Stomach (tissue), 9 donors: ENCODE results near the gene TRHDE. TPM values are rescaled to one million over a fixed set of nuclear protein-coding genes. Genes with fewer than 3 reads are reported as not detected.

ENCODE experiments used
- DNase-seq, 2 donors: peaks; one replicate each; pipeline versions ENCODE4 v3.0.0 to v3.0.0-alpha.2; 2013 to 2019
- H3K27ac ChIP-seq, 5 donors: fragments of 200-600 bp in 4 of 5; sonication (generic) in 4 of 5; one replicate each; pipeline ENCODE4 v1.5.1; 2013 to 2019; ENCODE audit warnings: mild to moderate bottlenecking in 1 of 5, moderate library complexity in 1 of 5
- H3K27me3 ChIP-seq, 3 donors: fragments of 200-600 bp; sonication (generic); one replicate each; pipeline ENCODE4 v1.5.1; 2017 to 2019; ENCODE audit warnings: mixed run types in 1 of 3
- H3K36me3 ChIP-seq, 4 donors: fragments of 200-600 bp; sonication (generic); 1 replicate in 3 of 4; 2 replicates in 1 of 4; pipeline ENCODE4 v1.5.1; 2016 to 2019
- H3K4me1 ChIP-seq, 4 donors: fragments of 200-600 bp; sonication (generic); one replicate each; pipeline ENCODE4 v1.5.1; 2016 to 2019
- H3K4me3 ChIP-seq, 4 donors: fragments of 200-600 bp; sonication (generic) in 3 of 4; one replicate each; pipeline ENCODE4 v1.5.1; 2016 to 2019; ENCODE audit warnings: mild to moderate bottlenecking in 1 of 4
- H3K9me3 ChIP-seq, 4 donors: fragments of 200-600 bp; sonication (generic); one replicate each; pipeline ENCODE4 v1.5.1; 2016 to 2019
- EP300 ChIP-seq: sonication (generic); formaldehyde crosslinking; IDR thresholded peaks from one replicate; pipeline ENCODE4 v1.6.1; 2017; ENCODE audit warnings: antibody characterized with exemption
- POLR2A ChIP-seq, 4 donors: fragments of 450-650 bp; IDR thresholded peaks; one replicate each; pipeline ENCODE4 v1.6.1; 2016; ENCODE audit warnings: antibody characterized with exemption in 4 of 4, control low read depth in 2 of 4, mild to moderate bottlenecking in 1 of 4, moderate library complexity in 1 of 4
- POLR2AphosphoS5 ChIP-seq, 3 donors: sonication (generic); formaldehyde crosslinking; IDR thresholded peaks; one replicate each; pipeline ENCODE4 v1.6.1; 2016; ENCODE audit warnings: antibody characterized with exemption in 3 of 3
- WGBS, 5 donors: extraction: QIAGEN DNeasy Blood & Tissue Kit in 3 of 5; methylation state at CpG; one replicate each; pipeline versions ENCODE4 v1.1.5 to v1.1.7; 2013 to 2018; 5-methylcytosine and 5-hydroxymethylcytosine counted together
- intact Hi-C: fragments of 100-400 bp; cut with DNase I; formaldehyde crosslinking; loops from one replicate; pipeline ENCODE4 v1.15.1; 2023; ENCODE audit warnings: low total_unique reads
- polyA plus RNA-seq, 3 donors: library from polyadenylated mRNA; stranded (reverse); fragments of 200-250 nt; gene quantifications; one replicate each; pipeline ENCODE4 v1.2.3, GENCODE V29; 2013
- total RNA-seq, 5 donors: library from RNA; depleted of rRNA; stranded (reverse); fragments of >200 nt; gene quantifications; one replicate each; pipeline versions ENCODE4 v1.1.0 to v1.2.3, GENCODE V29; 2014 to 2016
- TF ChIP-seq, protein P1 (sequence below), 7 experiments: fragments of 450-650 bp in 4 of 7; fragments of 200-600 bp in 3 of 7; sonication (generic) in 3 of 7; IDR thresholded peaks; one replicate each; pipeline ENCODE4 v1.5.1; 2016 to 2019; ENCODE audit warnings: antibody characterized with exemption in 7 of 7, control low read depth in 2 of 7, mild to moderate bottlenecking in 1 of 7
- donor health status: healthy with polysubstance abuse.
- donor health status: Bipolar disorder and iron deficiency.
- donor health status: healthy.

TRHDE gene
- total and polyA plus RNA-seq, 8 donors = 0.13 to 75.3 (median 3.2) TPM

DNA sequence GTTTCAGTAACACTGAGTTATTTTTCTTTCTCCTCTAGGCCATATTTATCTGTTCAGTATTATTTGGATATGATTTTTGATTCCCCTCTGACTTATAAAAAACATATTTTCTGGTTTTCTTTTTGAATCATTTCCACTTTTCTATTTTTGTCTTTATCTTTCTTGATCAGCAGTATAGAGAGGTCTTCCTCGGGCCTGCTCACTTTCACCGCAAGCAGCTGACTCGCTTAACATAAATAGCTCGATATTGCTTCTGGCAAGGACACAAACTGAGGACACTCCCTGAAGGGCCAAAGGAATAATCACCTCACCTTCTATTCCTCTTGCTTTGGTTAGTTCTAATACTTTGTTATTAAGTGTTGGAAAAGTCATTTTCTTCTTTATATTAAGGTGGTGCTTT lies 25.8 kb upstream of the TRHDE start:
- intact Hi-C loops = no loop called here
- Histone ChIP-seq H3K9me3 (peaks cover 0 to 11% (median 3%) of the 10 kb centered on the region in 4 donors), H3K4me3 (no peak overlapping the region), H3K4me1 (no peaks in the 10 kb centered on the region), H3K27ac (no peak overlapping the region), H3K27me3 (no peaks in the 10 kb centered on the region), H3K36me3 (no peaks in the 10 kb centered on the region)
- 71 to 80% (median 79%) methylated on average over 4 of the region's 4 CpGs for WGBS, 5 donors
- no peak for DNase-seq
- TF ChIP-seq, protein P1, sequence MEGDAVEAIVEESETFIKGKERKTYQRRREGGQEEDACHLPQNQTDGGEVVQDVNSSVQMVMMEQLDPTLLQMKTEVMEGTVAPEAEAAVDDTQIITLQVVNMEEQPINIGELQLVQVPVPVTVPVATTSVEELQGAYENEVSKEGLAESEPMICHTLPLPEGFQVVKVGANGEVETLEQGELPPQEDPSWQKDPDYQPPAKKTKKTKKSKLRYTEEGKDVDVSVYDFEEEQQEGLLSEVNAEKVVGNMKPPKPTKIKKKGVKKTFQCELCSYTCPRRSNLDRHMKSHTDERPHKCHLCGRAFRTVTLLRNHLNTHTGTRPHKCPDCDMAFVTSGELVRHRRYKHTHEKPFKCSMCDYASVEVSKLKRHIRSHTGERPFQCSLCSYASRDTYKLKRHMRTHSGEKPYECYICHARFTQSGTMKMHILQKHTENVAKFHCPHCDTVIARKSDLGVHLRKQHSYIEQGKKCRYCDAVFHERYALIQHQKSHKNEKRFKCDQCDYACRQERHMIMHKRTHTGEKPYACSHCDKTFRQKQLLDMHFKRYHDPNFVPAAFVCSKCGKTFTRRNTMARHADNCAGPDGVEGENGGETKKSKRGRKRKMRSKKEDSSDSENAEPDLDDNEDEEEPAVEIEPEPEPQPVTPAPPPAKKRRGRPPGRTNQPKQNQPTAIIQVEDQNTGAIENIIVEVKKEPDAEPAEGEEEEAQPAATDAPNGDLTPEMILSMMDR (IDR thresholded peaks at IDR 0.05) = no peak
- TF ChIP-seq POLR2AphosphoS5 (IDR thresholded peaks at IDR 0.05) (no peak), POLR2A (IDR thresholded peaks at IDR 0.05) (no peak), EP300 (no peak)

DNA sequence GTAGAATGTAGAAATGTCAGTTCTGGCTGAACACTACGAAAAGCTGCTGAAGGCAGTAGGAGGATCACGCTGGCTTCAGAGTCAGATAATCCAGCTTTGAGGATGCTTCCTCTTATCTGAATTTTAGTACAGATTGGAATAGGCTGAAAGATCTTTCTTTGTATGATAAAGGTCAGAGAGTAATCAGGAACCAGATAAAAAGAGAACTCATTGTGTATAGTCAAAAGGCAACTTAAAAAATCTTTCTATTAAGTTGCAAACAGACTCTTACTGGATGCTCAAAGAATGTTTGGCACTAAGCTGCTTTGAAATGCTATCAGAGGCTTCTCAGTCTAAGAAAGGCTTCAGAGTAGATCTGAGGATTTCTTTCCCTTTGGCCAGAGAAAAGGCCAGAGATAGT lies 21.8 kb upstream of the TRHDE start:
- TF ChIP-seq EP300 = no peak
- TF ChIP-seq, protein P1 (IDR thresholded peaks at IDR 0.05) = no peak
- H3K4me1 ChIP-seq = no peaks in the 10 kb centered on the region
- no peaks in the 10 kb centered on the region for H3K36me3 ChIP-seq
- intact Hi-C loops = no loop called here
- 80 to 82% (median 81%) methylated on average over 2 of the region's 2 CpGs for WGBS, 5 donors
- peaks cover 0 to 11% (median 3%) of the 10 kb centered on the region in 4 donors for H3K9me3 ChIP-seq
- DNase-seq = no peak
- no peak overlapping the region for H3K4me3 ChIP-seq
- no peak overlapping the region for H3K27ac ChIP-seq
- no peaks in the 10 kb centered on the region for H3K27me3 ChIP-seq

DNA sequence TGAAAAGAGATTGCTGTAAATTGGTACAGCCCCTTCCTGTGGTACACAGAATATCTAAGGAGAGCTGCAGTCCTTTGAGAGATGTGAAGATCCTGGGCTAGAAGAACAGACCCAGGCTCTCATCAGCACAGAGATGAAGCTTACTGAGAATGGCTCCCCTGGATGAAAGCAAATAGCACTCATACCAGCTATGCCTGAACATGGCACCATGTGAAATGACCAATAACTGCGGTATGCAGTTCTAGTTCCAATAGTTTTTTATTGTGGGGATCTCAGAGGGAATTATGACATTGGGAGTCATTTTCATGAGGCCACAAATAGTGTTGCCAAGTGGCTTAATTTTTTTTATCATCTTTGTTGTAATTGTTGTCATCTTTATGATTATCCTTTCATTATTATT lies 15.4 kb upstream of the TRHDE start:
- intact Hi-C loops = no loop called here
- 85 to 100% (median 94%) methylated on average over 1 of the region's 1 CpG for WGBS, 5 donors

DNA sequence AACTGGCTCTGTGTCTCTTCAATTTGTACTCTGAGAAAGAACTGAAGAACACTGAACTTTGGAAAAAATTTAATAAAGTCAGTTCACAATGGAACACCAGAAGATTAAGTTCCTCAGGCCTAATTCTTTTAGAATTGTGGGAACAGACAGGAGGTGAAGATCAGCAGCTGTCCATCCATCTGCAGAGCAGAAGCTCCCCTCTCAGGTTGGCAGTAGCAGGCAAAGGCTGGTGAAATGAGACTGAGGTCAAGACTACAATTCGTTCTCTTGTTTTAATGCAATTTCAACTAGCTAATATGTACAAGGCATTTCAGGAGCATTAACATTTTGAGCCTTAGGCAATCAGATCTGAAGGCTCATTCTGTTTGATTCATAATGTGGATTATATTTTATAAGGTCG lies 10.3 kb upstream of the TRHDE start:
- 59 to 74% (median 73%) methylated on average over 2 of the region's 2 CpGs for WGBS, 5 donors
- no peaks in the 10 kb centered on the region for H3K9me3 ChIP-seq

More for the DNA sequence above, 15.4 kb upstream of the TRHDE start:
- no peak for DNase-seq
- no peak for TF ChIP-seq EP300
- H3K9me3 ChIP-seq = no peaks in the 10 kb centered on the region
- no peak overlapping the region for H3K4me3 ChIP-seq
- no peaks in the 10 kb centered on the region for H3K4me1 ChIP-seq
- no peaks in the 10 kb centered on the region for H3K27me3 ChIP-seq
- no peaks in the 10 kb centered on the region for H3K36me3 ChIP-seq
- H3K27ac ChIP-seq = no peak overlapping the region

DNA sequence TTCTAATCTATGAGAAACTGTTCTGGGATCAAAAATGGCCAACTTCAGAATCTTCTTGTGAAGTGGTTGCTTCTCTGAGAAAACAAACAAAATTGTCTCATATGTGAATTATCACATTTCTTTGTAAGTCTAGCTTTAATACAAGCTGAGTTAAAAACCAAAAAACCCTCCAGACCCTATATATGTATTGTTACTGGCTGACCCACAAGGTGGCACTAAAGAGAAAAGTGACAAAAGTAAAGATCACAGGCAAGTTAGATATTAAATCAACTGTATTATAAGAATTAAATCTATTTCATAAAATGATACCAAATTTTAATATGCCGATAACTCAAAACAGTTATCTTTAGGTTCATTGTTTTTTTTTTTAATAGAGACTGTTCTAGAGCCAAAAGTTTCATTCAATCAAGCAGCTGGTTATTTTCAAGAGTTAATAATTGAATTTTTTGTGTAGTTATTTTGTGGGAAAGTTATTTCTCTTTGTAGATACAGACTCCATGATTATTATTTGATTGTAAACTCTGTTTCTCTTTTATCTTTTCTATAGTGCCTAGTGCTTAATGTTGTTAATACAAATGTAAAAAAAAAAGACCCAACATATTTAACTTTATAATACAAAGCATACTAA lies 7.5 kb upstream of the TRHDE start:
- 52 to 64% (median 57%) methylated on average over 1 of the region's 1 CpG for WGBS, 5 donors
- TF ChIP-seq, protein P1 (IDR thresholded peaks at IDR 0.05) = no peak
- no peak for TF ChIP-seq POLR2A (IDR thresholded peaks at IDR 0.05)
- TF ChIP-seq EP300 = no peak
- TF ChIP-seq POLR2AphosphoS5 (IDR thresholded peaks at IDR 0.05) = no peak
- H3K4me3 ChIP-seq = no peak overlapping the region
- H3K9me3 ChIP-seq = no peaks in the 10 kb centered on the region
- peak in 1 of 2 donors; percentile 49 for DNase-seq
- no peaks in the 10 kb centered on the region for H3K36me3 ChIP-seq
- peaks cover 0 to 2% (median 0%) of the 10 kb centered on the region in 3 donors for H3K27me3 ChIP-seq
- no peaks in the 10 kb centered on the region for H3K4me1 ChIP-seq
- no peak overlapping the region for H3K27ac ChIP-seq
- intact Hi-C loops = no loop called here

More for the DNA sequence above, 10.3 kb upstream of the TRHDE start:
- H3K36me3 ChIP-seq = no peaks in the 10 kb centered on the region
- H3K27me3 ChIP-seq = no peaks in the 10 kb centered on the region
- DNase-seq = no peak
- no peaks in the 10 kb centered on the region for H3K4me1 ChIP-seq
- no peak overlapping the region for H3K27ac ChIP-seq
- intact Hi-C loops = no loop called here
- TF ChIP-seq POLR2A (IDR thresholded peaks at IDR 0.05) (no peak), POLR2AphosphoS5 (IDR thresholded peaks at IDR 0.05) (no peak), EP300 (no peak)
- TF ChIP-seq, protein P1 (IDR thresholded peaks at IDR 0.05) = no peak
- H3K4me3 ChIP-seq = no peak overlapping the region
